Liver (tissue), 9 donors: ENCODE data around the gene SNCAIP. TPM values are rescaled to one million over a fixed set of nuclear protein-coding genes. Genes with fewer than 3 reads are reported as not detected.

ENCODE experiments used
- DNase-seq: peaks from one replicate; pipeline ENCODE4 v3.0.0-alpha.2; 2017; ENCODE audit warnings: low spot score
- H3K27ac ChIP-seq, 2 donors: one replicate each; pipeline ENCODE4 v1.7.0; 2013; ENCODE audit warnings: inconsistent platforms in 2 of 2, low read length in 2 of 2, control low read depth in 1 of 2, low read depth in 1 of 2, mild to moderate bottlenecking in 1 of 2
- H3K27me3 ChIP-seq, 4 donors: one replicate each; pipeline versions ENCODE4 v1.6.1 to v1.7.0; 2013; ENCODE audit warnings: low read length in 3 of 4, inconsistent platforms in 1 of 4, mild to moderate bottlenecking in 1 of 4, moderate library complexity in 1 of 4; ENCODE audit not compliant: control insufficient read depth in 4 of 4, insufficient read depth in 4 of 4
- H3K36me3 ChIP-seq, 4 donors: one replicate each; pipeline versions ENCODE4 v1.6.1 to v1.7.0; 2013; ENCODE audit warnings: low read length in 3 of 4, mild to moderate bottlenecking in 3 of 4, low read depth in 1 of 4, moderate library complexity in 1 of 4; ENCODE audit not compliant: control insufficient read depth in 4 of 4, insufficient read depth in 3 of 4
- H3K4me1 ChIP-seq, 4 donors: one replicate each; pipeline versions ENCODE4 v1.6.1 to v1.7.0; 2013; ENCODE audit warnings: low read length in 3 of 4, mild to moderate bottlenecking in 3 of 4, moderate library complexity in 1 of 4; ENCODE audit not compliant: control insufficient read depth in 4 of 4, insufficient read depth in 4 of 4
- H3K4me3 ChIP-seq, 3 donors: one replicate each; pipeline versions ENCODE4 v1.6.1 to v1.7.0; 2013; ENCODE audit warnings: low read length in 3 of 3, control low read depth in 1 of 3, low read depth in 1 of 3, mild to moderate bottlenecking in 1 of 3
- H3K9ac ChIP-seq, 2 donors: one replicate each; pipeline ENCODE4 v1.7.0; 2013; ENCODE audit warnings: low read length in 2 of 2, mild to moderate bottlenecking in 2 of 2, moderate library complexity in 2 of 2, control low read depth in 1 of 2, low read depth in 1 of 2
- H3K9me3 ChIP-seq, 4 donors: one replicate each; pipeline versions ENCODE4 v1.6.1 to v1.7.0; 2013; ENCODE audit warnings: low read length in 3 of 4; ENCODE audit not compliant: control insufficient read depth in 4 of 4
- CTCF ChIP-seq: fragments of 150-350 bp; IDR thresholded peaks from 2 replicates; pipeline ENCODE4 v1.5.1; 2017; ENCODE audit warnings: improper control_type of control experiment, low read depth, low read length; ENCODE audit not compliant: missing input control
- FOXA2 ChIP-seq: IDR thresholded peaks from 2 replicates; pipeline ENCODE4 v1.6.1; 2016; ENCODE audit warnings: antibody characterized with exemption
- JUND ChIP-seq, 2 donors: IDR thresholded peaks; 2 replicates each; pipeline ENCODE4 v1.6.1; 2016; ENCODE audit warnings: antibody characterized with exemption in 2 of 2
- MAX ChIP-seq: IDR thresholded peaks from 2 replicates; pipeline ENCODE4 v1.6.1; 2016; ENCODE audit warnings: antibody characterized with exemption
- RAD21 ChIP-seq, 2 donors: IDR thresholded peaks; 2 replicates each; pipeline ENCODE4 v1.6.1; 2016; ENCODE audit warnings: antibody characterized with exemption in 2 of 2, mild to moderate bottlenecking in 2 of 2
- REST ChIP-seq: IDR thresholded peaks from 2 replicates; pipeline ENCODE4 v1.6.1; 2016; ENCODE audit warnings: antibody characterized with exemption, mild to moderate bottlenecking
- RXRA ChIP-seq, 2 donors: IDR thresholded peaks; 2 replicates each; pipeline ENCODE4 v1.6.1; 2017 to 2018; ENCODE audit warnings: antibody characterized with exemption in 2 of 2, mild to moderate bottlenecking in 1 of 2
- TAF1 ChIP-seq: conservative IDR thresholded peaks from 2 replicates; pipeline ENCODE4 v1.6.1; 2016; ENCODE audit warnings: antibody characterized with exemption, mild to moderate bottlenecking
- ZBTB33 ChIP-seq: IDR thresholded peaks from 2 replicates; pipeline ENCODE4 v1.6.1; 2016; ENCODE audit warnings: antibody characterized with exemption
- WGBS: extraction: QIAGEN DNeasy Blood & Tissue Kit; methylation state at CpG from one replicate; pipeline ENCODE4 v1.1.7; 2013; 5-methylcytosine and 5-hydroxymethylcytosine counted together
- polyA plus RNA-seq, 2 donors: library from polyadenylated mRNA; stranded (reverse) in 1 of 2; unstranded in 1 of 2; fragments of 200-250 nt in 1 of 2; fragments of >200 nt in 1 of 2; fragmentation: Nextera tagmentation in 1 of 2; extraction: Ambion mirVana in 1 of 2; gene quantifications; one replicate each; pipeline versions ENCODE4 v1.2.1 to v1.2.3, GENCODE V29; 2013 to 2015
- total RNA-seq, 2 donors: library from RNA; depleted of rRNA; stranded (reverse); fragments of >200 nt; gene quantifications; one replicate each; pipeline ENCODE4 v1.2.3, GENCODE V29; 2014
- TF ChIP-seq, protein P1 (sequence below): IDR thresholded peaks from 2 replicates; pipeline ENCODE4 v1.6.1; 2016; ENCODE audit warnings: antibody characterized with exemption
- donor health status: healthy.
- donor health status: healthy.
- donor health status: healthy.
- donor health status: healthy.
- donor health status: healthy.

Gene SNCAIP
- total and polyA plus RNA-seq, 4 donors: 0.17 to 2.1 (median 0.74) TPM

DNA sequence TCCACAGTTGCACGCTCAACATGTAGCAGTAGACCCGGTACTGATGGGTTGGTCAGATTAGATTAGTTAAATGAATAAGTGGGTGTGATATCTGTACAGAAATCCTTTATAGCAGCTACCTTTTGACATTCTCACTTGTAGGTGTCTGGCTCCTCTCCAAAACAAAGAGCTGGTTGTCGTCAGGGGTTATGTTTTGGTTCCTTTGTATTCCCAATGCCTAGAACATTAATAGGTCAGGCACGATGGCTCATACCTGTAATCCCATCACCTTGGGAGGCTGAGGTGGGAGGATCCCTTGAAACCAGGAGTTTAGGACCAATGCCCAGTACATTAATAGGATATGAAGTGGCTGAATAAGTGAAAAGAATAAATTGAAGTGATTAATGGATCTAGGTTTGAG lies 182.1 kb downstream of the SNCAIP start:
- TF ChIP-seq CTCF (no peak), MAX (no peak), ZBTB33 (no peak), FOXA2 (no peak), REST (no peak), TAF1 (no peak), RXRA (IDR thresholded peaks at IDR 0.05) (no peak), JUND (IDR thresholded peaks at IDR 0.05) (no peak)
- TF ChIP-seq, protein P1, sequence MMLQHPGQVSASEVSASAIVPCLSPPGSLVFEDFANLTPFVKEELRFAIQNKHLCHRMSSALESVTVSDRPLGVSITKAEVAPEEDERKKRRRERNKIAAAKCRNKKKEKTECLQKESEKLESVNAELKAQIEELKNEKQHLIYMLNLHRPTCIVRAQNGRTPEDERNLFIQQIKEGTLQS: no peak
- no peaks in the 10 kb centered on the region for H3K9me3 ChIP-seq
- no peaks in the 10 kb centered on the region for H3K36me3 ChIP-seq
- H3K27me3 ChIP-seq: no peaks in the 10 kb centered on the region
- DNase-seq: no peak
- H3K4me1 ChIP-seq: peaks cover 0 to 2% (median 0%) of the 10 kb centered on the region in 4 donors
- H3K9ac ChIP-seq: no peak overlapping the region
- 61% methylated on average over 4 of the region's 4 CpGs for WGBS
- H3K4me3 ChIP-seq: no peak overlapping the region
- H3K27ac ChIP-seq: no peak overlapping the region

DNA sequence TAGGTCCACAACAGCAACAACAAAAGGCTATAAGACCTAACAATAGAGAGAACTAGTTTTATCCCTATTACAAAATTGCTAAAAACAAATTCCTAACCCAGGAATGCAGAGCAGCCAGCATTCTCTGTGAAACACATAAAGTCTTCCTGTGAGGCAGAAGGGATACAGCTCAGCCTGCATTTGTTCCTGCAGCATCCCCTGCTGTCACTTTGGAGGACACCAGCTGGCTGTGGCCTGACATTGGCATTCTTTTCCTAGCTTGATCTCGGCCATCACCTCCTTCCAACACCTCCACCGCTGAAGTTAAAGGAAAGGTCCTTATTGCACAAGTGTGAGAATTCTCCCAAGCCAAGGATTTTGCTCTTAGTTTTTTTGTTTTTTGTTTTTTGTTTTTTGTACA lies 186.1 kb downstream of the SNCAIP start:
- Histone ChIP-seq H3K4me3 (no peak overlapping the region), H3K27ac (no peak overlapping the region), H3K27me3 (no peaks in the 10 kb centered on the region), H3K9ac (no peak overlapping the region), H3K9me3 (no peaks in the 10 kb centered on the region), H3K4me1 (peaks cover 0 to 2% (median 0%) of the 10 kb centered on the region in 4 donors), H3K36me3 (no peaks in the 10 kb centered on the region)
- WGBS: 62% methylated on average over 2 of the region's 2 CpGs
- peak; percentile 36 for TF ChIP-seq CTCF
- TF ChIP-seq RAD21 (IDR thresholded peaks at IDR 0.05): peak; percentile 66 to 73
- TF ChIP-seq, protein P1: no peak
- no peak for DNase-seq
